Activated CD4-positive, alpha-beta T cell treated with anti-CD3 and anti-CD28 coated beads, Interleukin-2, amount 10 ng/mL, durations not matched to agents 7 days and 5 days (primary cell): ENCODE data around the gene ORC3. TPM values are rescaled to one million over a fixed set of nuclear protein-coding genes. Genes with fewer than 3 reads are reported as not detected.
"Not testable (repeated sequence)": the region's sequence is repeated elsewhere in the genome, so short reads cannot be mapped to it uniquely, and the experiment has no call there.

Experiments used
- CTCF ChIA-PET: fragments of 350-600 bp; sonication (Branson Sonifier 250); formaldehyde crosslinking; loops from one replicate; lab custom pipeline; 2021; ENCODE audit warnings: antibody characterized with exemption; lab: Charles Lee
- POLR2A ChIA-PET: fragments of 350-600 bp; sonication (Branson Sonifier 250); formaldehyde crosslinking; loops from one replicate; lab custom pipeline; 2021; ENCODE audit warnings: antibody characterized with exemption; lab: Charles Lee
- DNase-seq: peaks from one replicate; pipeline ENCODE4 v3.0.0-alpha.2; 2020
- H3K27ac Mint-ChIP-seq: one replicate; pipeline ENCODE4 v1.8.0; 2021; ENCODE audit warnings: mild to moderate bottlenecking, moderate library complexity, mixed read lengths
- H3K27me3 Mint-ChIP-seq: one replicate; pipeline ENCODE4 v1.8.0; 2021; ENCODE audit warnings: mixed read lengths
- H3K36me3 Mint-ChIP-seq: one replicate; pipeline ENCODE4 v1.8.0; 2021; ENCODE audit warnings: low read depth, mixed read lengths
- H3K4me1 Mint-ChIP-seq: one replicate; pipeline ENCODE4 v1.8.0; 2021; ENCODE audit warnings: mixed read lengths
- H3K4me3 Mint-ChIP-seq: one replicate; pipeline ENCODE4 v1.8.0; 2021; ENCODE audit warnings: mild to moderate bottlenecking, moderate library complexity, mixed read lengths
- H3K9me3 Mint-ChIP-seq: one replicate; pipeline ENCODE4 v1.8.0; 2021; ENCODE audit warnings: mixed read lengths
- total RNA-seq, 2 experiments: library from RNA; stranded (reverse); gene quantifications; one replicate each; pipeline ENCODE4 v1.2.3, GENCODE V29; 2021

Gene ORC3
- total RNA-seq, 2 experiments from 2014 or later: 27.1 to 32.5 TPM

DNA sequence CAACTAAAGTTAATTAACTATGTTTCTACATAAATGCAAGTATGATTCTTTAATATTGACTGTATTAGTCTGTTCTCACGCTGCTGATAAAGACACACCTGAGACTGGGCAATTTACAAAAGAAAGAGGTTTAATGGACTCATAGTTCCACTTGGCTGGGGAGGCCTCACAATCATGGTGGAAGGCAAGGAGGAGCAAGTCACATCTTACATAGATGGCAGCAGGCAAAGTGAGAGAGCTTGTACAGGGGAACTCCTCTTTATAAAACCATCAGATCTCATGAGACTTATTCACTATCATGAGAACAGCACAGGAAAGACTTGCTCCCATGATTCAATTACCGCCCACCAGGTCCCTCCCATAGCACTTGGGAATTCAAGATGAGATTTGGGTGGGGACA, 23.1 kb downstream of the ORC3 start:
- CTCF ChIA-PET, H3K27me3 Mint-ChIP-seq, POLR2A ChIA-PET: not testable (repeated sequence)

DNA sequence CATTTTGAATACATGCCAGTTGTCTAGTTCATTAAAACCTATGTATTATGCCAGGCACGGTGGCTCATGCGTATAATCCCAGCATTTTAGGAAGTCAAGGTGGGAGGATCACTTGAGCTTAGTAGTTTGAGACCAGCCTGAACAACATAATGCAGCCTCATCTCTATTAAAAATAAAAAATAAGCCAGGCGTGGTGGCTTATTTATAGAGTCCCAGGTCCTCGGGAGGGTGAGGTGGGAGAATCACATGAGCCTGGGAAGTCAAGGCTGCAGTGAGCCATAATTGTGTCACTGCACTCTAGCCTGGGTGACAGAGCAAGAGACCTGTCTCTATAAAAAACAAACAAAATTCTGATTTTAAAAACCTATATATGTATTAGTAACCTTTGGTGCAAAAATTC, 27.5 kb downstream of the ORC3 start:
- peaks cover 8% of the 10 kb centered on the region for H3K4me1 Mint-ChIP-seq
- H3K36me3 Mint-ChIP-seq: peaks cover 40% of the 10 kb centered on the region
- peaks cover 3% of the 10 kb centered on the region for H3K9me3 Mint-ChIP-seq
- ChIA-PET POLR2A (no interaction called here), CTCF (interaction anchor here (1.0 kb wide), 1 partner anchor 17 kb away, joined by 3 read pairs; no protein-coding TSS in a partner anchor)
- H3K4me3 Mint-ChIP-seq: no peak overlapping the region
- H3K27me3 Mint-ChIP-seq: no peaks in the 10 kb centered on the region
- H3K27ac Mint-ChIP-seq: peak overlapping the region; percentile 41
- no peak for DNase-seq

More for the DNA sequence above, 23.1 kb downstream of the ORC3 start:
- not testable (repeated sequence) for H3K4me3 Mint-ChIP-seq, H3K4me1 Mint-ChIP-seq, H3K9me3 Mint-ChIP-seq, DNase-seq, H3K27ac Mint-ChIP-seq
- peaks cover 38% of the 10 kb centered on the region for H3K36me3 Mint-ChIP-seq

DNA sequence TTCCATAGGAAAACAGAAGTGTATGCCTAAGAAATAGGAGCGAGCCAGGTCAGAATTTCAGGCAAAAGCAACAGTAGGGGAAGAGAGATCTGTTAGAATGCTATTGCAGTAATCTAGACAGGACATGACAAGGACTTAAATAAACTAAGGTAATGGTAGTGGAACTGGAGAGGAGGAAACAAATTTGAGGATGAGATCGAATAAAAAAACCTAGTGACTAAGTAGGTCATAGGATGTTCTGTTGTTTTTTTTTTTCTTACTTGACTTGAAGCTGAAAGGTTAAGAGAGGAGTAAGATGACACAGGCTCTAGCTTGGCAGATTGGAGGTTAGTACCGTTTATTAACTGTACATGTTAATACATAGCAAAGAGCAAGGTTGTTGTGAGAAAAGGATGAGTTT, 28.6 kb downstream of the ORC3 start:
- Mint-ChIP-seq H3K36me3 (peaks cover 32% of the 10 kb centered on the region), H3K27ac (peak overlapping the region; percentile 32), H3K4me1 (peaks cover 10% of the 10 kb centered on the region), H3K9me3 (no peaks in the 10 kb centered on the region), H3K4me3 (no peak overlapping the region), H3K27me3 (no peaks in the 10 kb centered on the region)
- no peak for DNase-seq
- CTCF ChIA-PET: interaction anchor here (1.1 kb wide), 1 partner anchor 9 kb away, joined by 3 read pairs; no protein-coding TSS in a partner anchor
- POLR2A ChIA-PET: no interaction called here

DNA sequence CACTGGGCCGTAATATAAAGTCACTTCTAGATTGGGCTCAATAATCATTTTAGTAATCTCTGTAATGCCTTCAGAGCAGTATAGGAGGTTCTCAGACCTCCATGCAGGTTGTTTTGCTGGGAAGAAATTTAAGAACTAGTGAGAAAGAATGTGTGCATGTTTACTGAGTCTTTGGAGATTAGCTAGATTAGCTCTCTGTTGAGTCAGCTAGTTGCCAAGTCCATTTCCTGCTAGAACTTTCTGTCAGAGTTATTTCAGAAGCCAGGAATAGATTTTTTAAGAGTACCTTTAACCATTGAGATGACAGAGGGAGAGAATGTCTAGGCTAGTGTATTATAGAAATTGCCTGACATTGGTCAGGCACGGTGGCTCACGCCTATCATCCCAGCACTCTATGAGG, 33.3 kb downstream of the ORC3 start:
- Mint-ChIP-seq H3K36me3 (peaks cover 34% of the 10 kb centered on the region), H3K27ac (no peak overlapping the region), H3K9me3 (no peaks in the 10 kb centered on the region), H3K27me3 (no peaks in the 10 kb centered on the region), H3K4me3 (no peak overlapping the region), H3K4me1 (peaks cover 10% of the 10 kb centered on the region)
- DNase-seq: no peak
- CTCF ChIA-PET: no interaction called here
- POLR2A ChIA-PET: no interaction called here

DNA sequence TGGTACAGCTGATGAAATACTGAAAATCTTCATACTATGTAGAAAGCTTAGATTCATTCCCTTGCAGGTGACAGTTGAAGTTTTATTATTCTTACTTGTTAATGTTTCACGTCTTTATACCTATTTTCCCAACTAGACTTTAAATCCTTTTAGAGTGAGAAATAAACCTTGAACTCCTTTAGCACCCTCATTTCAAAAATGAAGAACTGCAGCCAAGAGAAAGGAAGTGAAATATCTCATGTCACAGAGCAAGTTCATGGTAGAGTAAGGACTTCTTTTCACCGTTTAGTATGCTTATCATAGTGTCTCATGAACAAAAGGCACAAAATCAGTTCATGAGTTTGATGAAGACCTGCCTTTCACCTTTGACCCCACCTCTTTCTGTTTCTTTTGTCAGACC, 38.5 kb downstream of the ORC3 start:
- ChIA-PET POLR2A (no interaction called here), CTCF (no interaction called here)
- Mint-ChIP-seq H3K27ac (no peak overlapping the region), H3K9me3 (no peaks in the 10 kb centered on the region), H3K4me1 (no peaks in the 10 kb centered on the region), H3K36me3 (peaks cover 30% of the 10 kb centered on the region), H3K27me3 (no peaks in the 10 kb centered on the region), H3K4me3 (no peak overlapping the region)
- DNase-seq: no peak

DNA sequence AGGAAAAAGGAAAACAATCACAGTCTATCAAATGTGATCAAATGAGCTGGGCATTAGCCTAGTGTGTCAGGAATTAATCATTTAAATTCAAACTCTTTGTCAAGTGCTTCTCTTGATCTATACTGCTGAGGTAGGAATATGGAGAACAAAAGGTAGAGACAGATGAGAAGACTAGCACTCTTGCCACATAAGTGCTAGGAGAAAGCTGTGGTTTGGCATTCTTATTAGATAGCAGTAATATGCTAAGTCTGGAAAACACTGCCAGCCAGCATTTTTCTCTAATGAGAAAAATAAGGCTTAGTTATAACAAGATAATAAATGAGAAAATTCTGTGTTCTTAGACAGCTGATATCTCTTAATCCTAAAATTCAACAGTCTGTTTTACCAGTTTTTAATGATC, 38.9 kb downstream of the ORC3 start:
- ChIA-PET CTCF (no interaction called here), POLR2A (no interaction called here)
- DNase-seq: no peak
- Mint-ChIP-seq H3K36me3 (peaks cover 28% of the 10 kb centered on the region), H3K27ac (no peak overlapping the region), H3K9me3 (no peaks in the 10 kb centered on the region), H3K4me1 (no peaks in the 10 kb centered on the region), H3K4me3 (no peak overlapping the region), H3K27me3 (no peaks in the 10 kb centered on the region)

DNA sequence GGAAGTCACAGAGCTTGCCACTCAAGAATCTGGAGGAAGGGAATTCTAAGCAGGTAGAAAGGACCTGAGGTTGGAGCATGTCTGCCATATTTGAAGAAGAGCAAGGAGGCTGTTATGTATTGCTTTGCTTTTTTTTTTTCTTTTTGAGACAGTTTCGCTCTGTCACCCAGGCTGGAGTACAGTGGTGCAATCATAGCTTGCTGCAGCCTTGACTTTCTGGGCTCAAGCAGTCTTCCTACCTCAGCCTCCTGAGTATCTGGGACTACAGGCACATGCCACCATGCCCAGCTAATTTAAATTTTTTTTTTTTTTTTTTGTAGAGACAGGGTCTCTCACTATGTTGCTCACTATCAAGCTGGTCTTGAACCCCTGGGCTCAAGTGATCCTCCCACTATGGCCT, 40.8 kb downstream of the ORC3 start:
- ChIA-PET CTCF (interaction anchor here (1.3 kb wide), 1 partner anchor 9 kb away, joined by 3 read pairs; no protein-coding TSS in a partner anchor), POLR2A (no interaction called here)
- no peak for DNase-seq
- H3K27me3 Mint-ChIP-seq: no peaks in the 10 kb centered on the region
- no peak overlapping the region for H3K4me3 Mint-ChIP-seq
- no peak overlapping the region for H3K27ac Mint-ChIP-seq
- peaks cover 21% of the 10 kb centered on the region for H3K36me3 Mint-ChIP-seq
- H3K9me3 Mint-ChIP-seq: no peaks in the 10 kb centered on the region
- H3K4me1 Mint-ChIP-seq: no peaks in the 10 kb centered on the region

DNA sequence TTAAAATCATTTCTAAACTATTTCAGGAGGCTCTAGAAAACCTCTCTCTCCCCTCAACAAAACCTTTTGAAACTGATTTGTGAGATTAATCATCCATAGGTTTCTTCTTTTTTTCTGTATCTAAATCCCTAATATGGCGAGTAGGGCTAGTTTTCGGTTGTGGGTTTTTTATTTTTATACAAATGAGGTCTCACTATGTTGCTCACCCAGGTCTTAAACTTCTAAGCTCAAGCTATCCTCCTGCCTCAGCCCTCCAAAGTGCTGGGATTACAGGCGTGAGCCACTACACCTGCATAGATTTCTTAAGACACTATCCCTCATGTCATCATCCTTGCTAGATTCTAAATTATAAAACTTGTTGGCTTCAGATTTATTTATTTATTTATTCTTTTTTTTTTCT, 43.9 kb downstream of the ORC3 start:
- DNase-seq: no peak
- Mint-ChIP-seq H3K4me1 (no peaks in the 10 kb centered on the region), H3K9me3 (no peaks in the 10 kb centered on the region), H3K27me3 (no peaks in the 10 kb centered on the region), H3K36me3 (peaks cover 31% of the 10 kb centered on the region), H3K4me3 (no peak overlapping the region), H3K27ac (no peak overlapping the region)
- CTCF ChIA-PET: interaction anchor here (1.1 kb wide), 1 partner anchor 48 kb away, joined by 3 read pairs; no protein-coding TSS in a partner anchor
- POLR2A ChIA-PET: no interaction called here

DNA sequence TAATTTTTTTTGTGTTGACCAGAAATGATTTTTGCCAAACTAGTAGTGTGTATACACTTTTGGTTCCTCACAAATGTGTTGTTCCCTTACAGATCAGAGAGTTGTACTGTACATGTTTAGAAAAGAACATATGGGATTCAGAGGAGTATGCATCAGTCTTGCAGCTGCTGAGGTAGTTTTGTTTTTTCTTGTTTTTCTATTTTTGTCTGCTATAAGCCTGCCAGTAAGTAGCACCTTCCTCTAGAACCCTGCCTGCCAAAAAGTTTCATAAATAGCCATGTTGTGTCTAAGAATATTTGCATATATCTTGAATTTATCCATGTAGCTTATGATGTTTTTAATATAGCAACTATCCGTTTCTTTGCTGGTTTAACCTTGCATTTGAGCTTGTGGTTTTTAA, 46.4 kb downstream of the ORC3 start:
- Mint-ChIP-seq H3K9me3 (no peaks in the 10 kb centered on the region), H3K27ac (no peak overlapping the region), H3K27me3 (no peaks in the 10 kb centered on the region), H3K4me1 (peaks cover 4% of the 10 kb centered on the region), H3K36me3 (peaks cover 30% of the 10 kb centered on the region), H3K4me3 (no peak overlapping the region)
- POLR2A ChIA-PET: no interaction called here
- no peak for DNase-seq
- CTCF ChIA-PET: interaction anchor here (0.8 to 1.3 kb wide), 2 partner anchors 17 to 28 kb away, joined by 3 to 4 read pairs; no protein-coding TSS in a partner anchor

DNA sequence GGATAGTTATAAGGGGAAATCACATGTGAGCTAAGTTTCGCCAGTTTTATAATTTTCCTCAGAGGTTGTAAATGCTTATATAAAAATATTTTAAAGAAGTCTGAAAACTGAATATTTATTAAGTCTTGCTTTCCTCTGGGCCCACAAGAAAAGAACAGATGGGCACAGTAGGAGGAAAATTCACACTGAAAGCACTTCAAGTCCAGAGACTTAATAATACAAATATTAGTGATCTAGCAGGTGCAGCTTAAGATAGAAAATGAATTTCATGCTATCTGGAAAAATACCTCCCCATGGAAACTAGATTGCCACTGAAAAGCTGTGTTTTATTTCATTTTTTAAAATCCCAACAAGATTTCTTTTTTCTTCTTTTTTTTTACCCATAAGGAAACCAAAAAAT, 47.2 kb downstream of the ORC3 start:
- Mint-ChIP-seq H3K27me3 (no peaks in the 10 kb centered on the region), H3K4me3 (no peak overlapping the region), H3K4me1 (peaks cover 6% of the 10 kb centered on the region), H3K36me3 (peaks cover 30% of the 10 kb centered on the region), H3K9me3 (no peaks in the 10 kb centered on the region), H3K27ac (no peak overlapping the region)
- ChIA-PET CTCF (interaction anchor here (1.3 kb wide), 1 partner anchor 16 kb away, joined by 4 read pairs; no protein-coding TSS in a partner anchor), POLR2A (interaction anchor here (0.6 kb wide), 1 partner anchor 495 kb away, joined by 4 read pairs; no protein-coding TSS in a partner anchor)
- DNase-seq: no peak

DNA sequence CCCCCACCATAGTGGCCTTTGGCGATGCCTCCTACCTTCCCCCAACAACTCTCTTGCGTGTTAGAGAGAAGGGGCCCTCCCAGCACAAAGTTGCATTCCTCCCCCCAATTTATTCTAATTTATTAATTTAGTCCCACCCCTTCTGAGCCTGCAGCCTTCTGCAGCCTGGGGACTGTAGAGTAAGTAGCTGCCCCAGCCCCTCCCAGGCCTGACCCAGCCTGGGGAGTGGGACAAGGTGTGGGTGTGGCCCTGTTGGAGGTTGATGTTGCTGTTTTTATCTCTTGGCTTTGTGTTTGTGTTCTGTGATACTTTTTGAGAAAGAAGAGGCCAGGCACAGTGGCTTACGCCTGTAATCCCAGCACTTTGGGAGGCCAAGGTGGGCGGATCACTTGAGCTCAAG, 49.4 kb downstream of the ORC3 start:
- POLR2A ChIA-PET: no interaction called here

DNA sequence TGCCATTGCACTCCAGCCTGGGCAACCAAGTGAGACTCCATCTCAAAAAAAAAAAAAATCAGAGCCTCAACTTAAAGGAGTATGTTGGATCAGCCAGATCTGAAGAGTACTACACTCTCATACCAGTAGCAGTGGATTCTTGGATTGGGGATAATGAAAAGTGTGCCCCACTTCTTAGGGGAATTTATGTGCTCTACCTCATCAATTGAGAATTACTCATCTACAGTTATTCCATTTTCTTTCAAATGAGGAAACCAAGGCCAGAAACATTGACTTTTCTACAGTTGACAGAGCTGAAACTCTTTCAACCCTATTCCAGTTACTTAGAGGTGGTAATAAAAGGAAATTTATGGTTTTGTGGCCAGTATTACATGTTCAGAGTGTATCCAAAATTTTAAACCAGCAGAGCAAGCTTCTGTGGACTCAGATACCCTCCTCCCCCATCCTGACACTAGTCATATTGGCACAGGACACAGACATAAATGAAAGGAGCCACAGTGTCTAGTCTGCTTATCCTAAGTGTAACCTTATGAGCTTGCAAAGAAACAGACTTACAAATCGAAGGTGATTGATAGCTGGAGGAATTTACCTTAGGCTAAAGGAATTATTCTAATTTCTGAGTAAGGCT, 51.2 kb downstream of the ORC3 start:
- DNase-seq: no peak
- H3K27me3 Mint-ChIP-seq: no peaks in the 10 kb centered on the region
- no peak overlapping the region for H3K4me3 Mint-ChIP-seq
- peaks cover 23% of the 10 kb centered on the region for H3K36me3 Mint-ChIP-seq
- CTCF ChIA-PET: interaction anchor here (0.7 to 1.2 kb wide), 6 partner anchors 11 to 486 kb away, joined by 3 to 6 read pairs (median 4); partner anchors contain the start of gene ZNF292
- no peaks in the 10 kb centered on the region for H3K9me3 Mint-ChIP-seq
- H3K27ac Mint-ChIP-seq: no peak overlapping the region
- POLR2A ChIA-PET: interaction anchor here (0.6 kb wide), 3 partner anchors 13 to 59 kb away, joined by 3 to 7 read pairs (median 4); no protein-coding TSS in a partner anchor
- peaks cover 14% of the 10 kb centered on the region for H3K4me1 Mint-ChIP-seq

More for the DNA sequence above, 49.4 kb downstream of the ORC3 start:
- peaks cover 25% of the 10 kb centered on the region for H3K36me3 Mint-ChIP-seq
- peaks cover 6% of the 10 kb centered on the region for H3K4me1 Mint-ChIP-seq
- no peak overlapping the region for H3K27ac Mint-ChIP-seq
- H3K9me3 Mint-ChIP-seq: no peaks in the 10 kb centered on the region
- CTCF ChIA-PET: interaction anchor here (1.6 kb wide), 1 partner anchor 10 kb away, joined by 4 read pairs; no protein-coding TSS in a partner anchor
- no peaks in the 10 kb centered on the region for H3K27me3 Mint-ChIP-seq
- DNase-seq: no peak
- H3K4me3 Mint-ChIP-seq: no peak overlapping the region

DNA sequence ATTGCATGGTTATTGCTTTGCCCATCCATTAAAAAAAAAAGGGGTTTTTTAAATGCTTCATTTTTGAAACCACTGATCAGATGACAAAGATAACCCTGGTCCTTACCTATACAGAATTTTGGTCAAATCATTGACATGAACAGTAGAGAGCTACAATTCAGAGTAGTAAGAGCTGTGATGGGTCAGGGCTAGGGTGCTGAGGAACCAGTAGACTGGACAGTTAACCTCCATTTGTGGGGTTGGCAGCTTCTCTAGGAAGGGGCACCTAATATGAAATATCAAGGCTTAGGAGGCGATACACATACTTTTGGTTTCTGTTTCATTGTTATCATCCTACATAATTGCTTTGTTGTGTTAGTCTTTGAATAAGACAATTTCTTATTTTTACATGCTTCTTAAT, 55.1 kb downstream of the ORC3 start:
- Mint-ChIP-seq H3K9me3 (no peaks in the 10 kb centered on the region), H3K4me1 (peaks cover 14% of the 10 kb centered on the region), H3K27me3 (no peaks in the 10 kb centered on the region), H3K36me3 (peaks cover 11% of the 10 kb centered on the region), H3K4me3 (peak overlapping the region; percentile 69), H3K27ac (peak overlapping the region; percentile 88)
- CTCF ChIA-PET: interaction anchor here (0.7 kb wide), 3 partner anchors 16 to 1433 kb away, joined by 3 read pairs; no protein-coding TSS in a partner anchor
- DNase-seq: peak; percentile 17
- POLR2A ChIA-PET: no interaction called here
